Islet precursor cell (in vitro differentiated cells): Measurements from ENCODE around the gene IGSF9B.

ENCODE experiments used
- DNase-seq: peaks from one replicate; pipeline ENCODE4 v3.0.0-alpha.2; 2018

The IGSF9B gene

GRCh38 chr11:133917921-133918607 is 38.7 kb downstream of the IGSF9B start:
- peak; percentile 80 for DNase-seq

GRCh38 chr11:133916784-133917440 is 39.9 kb downstream of the IGSF9B start:
- no peak for DNase-seq

- no peak for DNase-seq
Observed at GRCh38 chr11:133913761-133914160, 43.0 kb downstream of the IGSF9B start.

- DNase-seq: no peak
Observed at GRCh38 chr11:133911171-133911570, 45.6 kb downstream of the IGSF9B start.

- no peak for DNase-seq
Observed at GRCh38 chr11:133910101-133910500, 46.7 kb downstream of the IGSF9B start.

- no peak for DNase-seq
Observed at GRCh38 chr11:133908827-133909226, 47.9 kb downstream of the IGSF9B start.

GRCh38 chr11:133907841-133908241 is 48.9 kb downstream of the IGSF9B start:
- no peak for DNase-seq

GRCh38 chr11:133907216-133907615 is 49.6 kb downstream of the IGSF9B start:
- no peak for DNase-seq

- DNase-seq: no peak
Observed at GRCh38 chr11:133906746-133907145, 50.0 kb downstream of the IGSF9B start.

GRCh38 chr11:133906241-133906640 is 50.5 kb downstream of the IGSF9B start:
- no peak for DNase-seq

GRCh38 chr11:133905677-133906156 is 51.1 kb downstream of the IGSF9B start:
- DNase-seq: no peak

GRCh38 chr11:133904818-133905515 is 51.8 kb downstream of the IGSF9B start:
- DNase-seq: no peak

- DNase-seq: no peak
Observed at GRCh38 chr11:133903875-133904817, 52.6 kb downstream of the IGSF9B start.

GRCh38 chr11:133903056-133903455 is 53.7 kb downstream of the IGSF9B start:
- no peak for DNase-seq

- DNase-seq: no peak
Observed at GRCh38 chr11:133902506-133902905, 54.3 kb downstream of the IGSF9B start.

GRCh38 chr11:133901999-133902398 is 54.8 kb downstream of the IGSF9B start:
- no peak for DNase-seq

- no peak for DNase-seq
Observed at GRCh38 chr11:133901316-133901715, 55.5 kb downstream of the IGSF9B start.

GRCh38 chr11:133900176-133901105 is 56.3 kb downstream of the IGSF9B start:
- peak; percentile 42 for DNase-seq

GRCh38 chr11:133898770-133899115 is 58.0 kb downstream of the IGSF9B start:
- peak; percentile 42 for DNase-seq

GRCh38 chr11:133898031-133898769 is 58.6 kb downstream of the IGSF9B start:
- DNase-seq: peak; percentile 48

- peak; percentile 37 for DNase-seq
Observed at GRCh38 chr11:133897331-133897650, 59.5 kb downstream of the IGSF9B start.
